Trophoblast cell (in vitro differentiated cells and primary cell): ENCODE measurements around the gene UBXN2A.

ENCODE experiments used
- DNase-seq, 2 donors: peaks; one replicate each; pipeline ENCODE4 v3.0.0-alpha.2; 2016
- H2AFZ ChIP-seq: 2 replicates; pipeline ENCODE4 v1.6.1; 2013; ENCODE audit warnings: low read length, moderate library complexity, mild to moderate bottlenecking; ENCODE audit not compliant: insufficient read depth, poor library complexity
- H2AK5ac ChIP-seq: 2 replicates; pipeline ENCODE4 v1.6.1; 2013; ENCODE audit warnings: mild to moderate bottlenecking, low read length
- H2BK120ac ChIP-seq: 2 replicates; pipeline ENCODE4 v1.6.1; 2013; ENCODE audit warnings: low read length, mild to moderate bottlenecking, moderate library complexity; ENCODE audit not compliant: insufficient read depth, poor library complexity
- H2BK12ac ChIP-seq: 2 replicates; pipeline ENCODE4 v1.6.1; 2013; ENCODE audit warnings: mild to moderate bottlenecking, low read length, moderate library complexity
- H2BK5ac ChIP-seq: 2 replicates; pipeline ENCODE4 v1.6.1; 2013; ENCODE audit warnings: low read length, low read depth, moderate library complexity, mild to moderate bottlenecking; ENCODE audit not compliant: poor library complexity
- H3K14ac ChIP-seq: 2 replicates; pipeline ENCODE4 v1.6.1; 2013; ENCODE audit warnings: mild to moderate bottlenecking, low read length
- H3K18ac ChIP-seq: 2 replicates; pipeline ENCODE4 v1.6.1; 2013; ENCODE audit warnings: mild to moderate bottlenecking, low read length
- H3K23ac ChIP-seq: 2 replicates; pipeline ENCODE4 v1.6.1; 2013; ENCODE audit warnings: low read length
- H3K27ac ChIP-seq: 2 replicates; pipeline ENCODE4 v1.5.1; 2013; ENCODE audit warnings: low read depth, mild to moderate bottlenecking, inconsistent platforms, low read length, moderate library complexity
- H3K27me3 ChIP-seq: 2 replicates; pipeline ENCODE4 v1.6.1; 2013; ENCODE audit warnings: inconsistent platforms, mild to moderate bottlenecking, low read length, moderate library complexity; ENCODE audit not compliant: insufficient read depth
- H3K36me3 ChIP-seq, 2 experiments: 1 replicate in 1 of 2; 2 replicates in 1 of 2; pipeline ENCODE4 v1.6.1; 2013; ENCODE audit warnings: low read length in 2 of 2, mild to moderate bottlenecking in 2 of 2, moderate library complexity in 1 of 2; ENCODE audit not compliant: insufficient read depth in 2 of 2, control insufficient read depth in 1 of 2
- H3K4ac ChIP-seq: 2 replicates; pipeline ENCODE4 v1.6.1; 2013; ENCODE audit warnings: low read depth, mild to moderate bottlenecking, low read length, moderate library complexity
- H3K4me1 ChIP-seq, 2 experiments: 1 replicate in 1 of 2; 2 replicates in 1 of 2; pipeline ENCODE4 v1.6.1; 2013; ENCODE audit warnings: low read length in 2 of 2, mild to moderate bottlenecking in 2 of 2, moderate library complexity in 1 of 2; ENCODE audit not compliant: insufficient read depth in 2 of 2, control insufficient read depth in 1 of 2
- H3K4me2 ChIP-seq: 2 replicates; pipeline ENCODE4 v1.6.1; 2013; ENCODE audit warnings: inconsistent platforms, mild to moderate bottlenecking, low read length, moderate library complexity
- H3K4me3 ChIP-seq: 2 replicates; pipeline ENCODE4 v1.5.1; 2013; ENCODE audit warnings: mild to moderate bottlenecking, low read depth, low read length, inconsistent platforms
- H3K79me1 ChIP-seq: one replicate; pipeline ENCODE4 v1.6.1; 2013; ENCODE audit warnings: low read length
- H3K79me2 ChIP-seq: 2 replicates; pipeline ENCODE4 v1.6.1; 2013; ENCODE audit warnings: low read length, mild to moderate bottlenecking; ENCODE audit not compliant: control insufficient read depth, insufficient read depth, poor library complexity
- H3K9ac ChIP-seq: 2 replicates; pipeline ENCODE4 v1.6.1; 2013; ENCODE audit warnings: mild to moderate bottlenecking, low read length
- H3K9me3 ChIP-seq: 2 replicates; pipeline ENCODE4 v1.6.1; 2013; ENCODE audit warnings: low read depth, mild to moderate bottlenecking, control low read depth, inconsistent platforms, low read length; ENCODE audit not compliant: insufficient read depth
- H4K12ac ChIP-seq: 2 replicates; pipeline ENCODE4 v1.6.1; 2013; ENCODE audit warnings: low read depth, mild to moderate bottlenecking, low read length, moderate library complexity
- H4K8ac ChIP-seq: 2 replicates; pipeline ENCODE4 v1.6.1; 2013; ENCODE audit warnings: low read depth, mild to moderate bottlenecking, low read length, moderate library complexity
- H4K91ac ChIP-seq: one replicate; pipeline ENCODE4 v1.6.1; 2013; ENCODE audit warnings: low read depth, mild to moderate bottlenecking, low read length, moderate library complexity
- WGBS: extraction: QIAGEN DNeasy Blood & Tissue Kit; methylation state at CpG from one replicate; pipeline ENCODE4 v1.1.7; 2013; ENCODE audit warnings: missing lambda C conversion rate; ENCODE audit not compliant: insufficient read length, insufficient coverage; ENCODE audit errors: extremely low coverage; 5-methylcytosine and 5-hydroxymethylcytosine counted together

UBXN2A gene

DNA sequence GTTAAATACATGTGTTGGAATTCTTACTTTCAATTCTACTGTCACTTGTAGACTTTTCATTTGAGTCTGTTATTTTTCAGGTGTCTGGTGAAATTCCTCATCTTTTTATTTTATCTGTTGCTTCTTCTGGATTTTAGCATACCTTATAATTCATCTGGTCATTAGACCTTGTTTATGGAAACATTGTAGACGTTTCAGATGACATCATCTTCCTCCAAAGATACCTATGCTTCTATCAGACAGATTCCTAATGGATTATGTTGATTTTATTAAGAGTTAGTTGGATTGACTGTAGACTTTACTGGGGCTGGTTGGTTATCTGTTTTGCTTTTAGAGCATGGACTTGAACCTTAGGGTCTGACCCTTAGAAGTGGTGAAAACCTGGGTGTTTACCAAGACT lies 54.3 kb downstream of the UBXN2A start:
- H3K79me2 ChIP-seq, result no peaks in the 10 kb centered on the region
- H4K8ac ChIP-seq, result no peak overlapping the region
- H2AK5ac ChIP-seq, result no peak overlapping the region
- peaks cover 4 to 8% of the 10 kb centered on the region in 2 experiments for H3K36me3 ChIP-seq
- no peak overlapping the region for H2BK12ac ChIP-seq
- H3K4me1 ChIP-seq, result no peaks in the 10 kb centered on the region
- no peaks in the 10 kb centered on the region for H3K9me3 ChIP-seq
- WGBS, result no CpG with 5 or more reads among the region's 1 CpG
- no peak overlapping the region for H4K12ac ChIP-seq
- no peaks in the 10 kb centered on the region for H3K27me3 ChIP-seq
- no peak overlapping the region for H3K4me2 ChIP-seq
- no peaks in the 10 kb centered on the region for H3K79me1 ChIP-seq
- no peak overlapping the region for H2BK5ac ChIP-seq
- no peak overlapping the region for H2BK120ac ChIP-seq
- no peak overlapping the region for H2AFZ ChIP-seq
- H3K27ac ChIP-seq, result no peak overlapping the region
- H4K91ac ChIP-seq, result no peak overlapping the region
- H3K9ac ChIP-seq, result no peak overlapping the region
- DNase-seq, result no peak
- H3K4me3 ChIP-seq, result no peak overlapping the region
- H3K4ac ChIP-seq, result no peak overlapping the region
- H3K23ac ChIP-seq, result no peak overlapping the region
- no peak overlapping the region for H3K14ac ChIP-seq
- no peak overlapping the region for H3K18ac ChIP-seq

DNA sequence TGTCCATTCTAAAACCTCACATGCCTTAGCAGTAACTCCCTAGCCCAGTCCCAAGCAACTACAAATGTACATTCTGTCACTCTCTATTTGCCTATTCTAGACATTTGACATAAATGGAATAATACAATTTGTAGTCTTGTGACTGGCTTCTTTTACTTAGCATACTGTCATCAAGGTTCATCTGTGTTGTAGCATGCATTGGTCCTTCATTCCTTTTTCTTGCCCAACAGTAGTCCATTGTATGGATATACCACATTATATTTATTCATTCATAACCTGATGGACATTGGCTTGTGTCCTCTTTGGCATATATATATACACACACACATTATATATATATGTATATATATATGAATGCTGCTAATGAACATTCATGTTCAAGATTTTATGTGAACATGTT lies 67.4 kb downstream of the UBXN2A start:
- H4K8ac ChIP-seq, result no peak overlapping the region
- no peak overlapping the region for H3K27ac ChIP-seq
- H2AK5ac ChIP-seq, result no peak overlapping the region
- no peaks in the 10 kb centered on the region for H3K79me2 ChIP-seq
- H3K4me3 ChIP-seq, result no peak overlapping the region
- no peak overlapping the region for H3K4ac ChIP-seq
- no peak overlapping the region for H4K91ac ChIP-seq
- H3K79me1 ChIP-seq, result no peaks in the 10 kb centered on the region
- no peak overlapping the region for H2BK12ac ChIP-seq
- peaks cover 2% of the 10 kb centered on the region for H3K9me3 ChIP-seq
- no peak overlapping the region for H3K9ac ChIP-seq
- no peak overlapping the region for H3K4me2 ChIP-seq
- H2BK120ac ChIP-seq, result no peak overlapping the region
- H2AFZ ChIP-seq, result no peak overlapping the region
- no peak for DNase-seq
- H3K27me3 ChIP-seq, result peaks cover 15% of the 10 kb centered on the region
- H2BK5ac ChIP-seq, result no peak overlapping the region
- no peak overlapping the region for H3K18ac ChIP-seq
- H3K23ac ChIP-seq, result no peak overlapping the region
- H3K4me1 ChIP-seq, result peaks cover 9 to 11% of the 10 kb centered on the region in 2 experiments
- no peak overlapping the region for H3K14ac ChIP-seq
- no peaks in the 10 kb centered on the region for H3K36me3 ChIP-seq
- H4K12ac ChIP-seq, result no peak overlapping the region

DNA sequence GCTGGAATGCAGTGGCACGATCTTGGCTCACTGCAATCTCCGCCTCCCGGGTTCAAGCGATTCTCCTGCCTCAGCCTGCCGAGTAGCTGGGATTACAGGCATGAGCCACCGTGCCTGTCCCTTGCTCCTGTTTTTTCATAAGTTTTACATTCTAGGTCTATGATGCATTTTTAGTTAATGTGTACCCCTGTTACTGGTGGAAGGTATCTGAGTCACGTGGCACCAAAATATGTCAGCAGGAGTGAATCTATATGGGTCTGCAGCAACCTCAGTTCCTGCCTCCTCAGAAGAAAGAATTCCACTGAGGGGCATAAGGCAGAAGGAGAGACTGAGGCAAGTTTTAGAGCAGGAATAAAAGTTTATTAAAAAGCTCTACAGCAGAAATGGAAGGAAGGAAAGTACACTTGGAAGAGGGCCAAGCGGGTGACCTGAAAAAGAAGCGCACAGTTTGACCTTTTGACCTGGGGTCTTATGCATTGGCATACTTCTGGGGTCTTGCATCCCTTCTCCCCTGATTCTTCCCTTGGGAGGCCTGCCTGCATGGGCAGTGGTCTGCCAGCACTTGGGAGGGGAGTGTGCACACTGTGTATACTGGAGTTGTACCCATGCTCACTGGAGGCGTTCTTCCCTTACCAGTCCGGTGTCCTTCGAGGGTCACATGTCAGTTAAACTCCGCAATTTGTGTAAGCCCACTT lies 68.6 kb downstream of the UBXN2A start:
- Histone ChIP-seq H3K14ac (no peak overlapping the region), H3K27me3 (peaks cover 15% of the 10 kb centered on the region), H3K4me2 (no peak overlapping the region), H3K4me1 (peaks cover 9 to 18% of the 10 kb centered on the region in 2 experiments), H2BK120ac (no peak overlapping the region), H3K79me1 (no peaks in the 10 kb centered on the region), H2BK5ac (no peak overlapping the region), H4K8ac (no peak overlapping the region), H4K12ac (no peak overlapping the region), H3K9ac (no peak overlapping the region), H3K36me3 (no peaks in the 10 kb centered on the region), H3K79me2 (no peaks in the 10 kb centered on the region), H2AK5ac (no peak overlapping the region), H3K23ac (no peak overlapping the region), H4K91ac (no peak overlapping the region), H2BK12ac (no peak overlapping the region), H2AFZ (no peak overlapping the region), H3K4me3 (no peak overlapping the region), H3K27ac (no peak overlapping the region), H3K18ac (no peak overlapping the region), H3K4ac (no peak overlapping the region), H3K9me3 (peaks cover 2% of the 10 kb centered on the region)
- DNase-seq, result peak in 1 of 2 donors; percentile 27
- WGBS, result no CpG with 5 or more reads among the region's 13 CpGs

DNA sequence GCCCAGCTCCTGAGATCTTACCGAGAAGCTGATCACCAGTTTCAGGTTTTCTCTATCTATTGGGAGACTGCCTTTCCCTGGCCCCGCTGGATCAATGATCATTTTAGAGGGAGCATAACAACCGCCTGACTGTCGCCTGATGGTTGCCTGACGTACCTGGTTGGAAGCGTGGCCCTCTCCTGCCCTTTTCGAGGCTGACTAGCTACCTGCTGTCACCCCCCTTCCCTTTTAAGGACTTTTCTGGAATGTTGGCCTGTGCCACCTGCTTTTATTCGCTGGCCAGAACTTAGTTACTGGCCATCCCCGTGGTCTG lies 69.1 kb downstream of the UBXN2A start:
- H3K14ac ChIP-seq, result no peak overlapping the region
- no peak overlapping the region for H2AK5ac ChIP-seq
- H4K12ac ChIP-seq, result no peak overlapping the region
- H3K4me3 ChIP-seq, result no peak overlapping the region
- WGBS, result no CpG with 5 or more reads among the region's 9 CpGs
- no peak overlapping the region for H3K23ac ChIP-seq
- H3K79me2 ChIP-seq, result no peaks in the 10 kb centered on the region
- no peak overlapping the region for H2BK120ac ChIP-seq
- H4K8ac ChIP-seq, result no peak overlapping the region
- H2BK5ac ChIP-seq, result no peak overlapping the region
- H3K27ac ChIP-seq, result no peak overlapping the region
- H3K18ac ChIP-seq, result no peak overlapping the region
- no peak overlapping the region for H3K9ac ChIP-seq
- H2BK12ac ChIP-seq, result no peak overlapping the region
- H2AFZ ChIP-seq, result no peak overlapping the region
- no peaks in the 10 kb centered on the region for H3K79me1 ChIP-seq
- peaks cover 15% of the 10 kb centered on the region for H3K27me3 ChIP-seq
- H3K36me3 ChIP-seq, result no peaks in the 10 kb centered on the region
- no peak overlapping the region for H4K91ac ChIP-seq
- H3K4me2 ChIP-seq, result peak overlapping the region; percentile 83
- H3K4ac ChIP-seq, result no peak overlapping the region
- DNase-seq, result no peak
- H3K9me3 ChIP-seq, result peaks cover 2% of the 10 kb centered on the region
- H3K4me1 ChIP-seq, result peaks cover 9 to 18% of the 10 kb centered on the region in 2 experiments
